GM21526 (cell line): Measurements from ENCODE around the gene ITPKB.
"Not testable (repeated sequence)": the region's sequence is repeated elsewhere in the genome, so short reads cannot be mapped to it uniquely, and the experiment has no call there.

Experiments used
- ATAC-seq: cut with Tn5 transposase; IDR thresholded peaks from one replicate; pipeline ENCODE4 v1.9.1; 2021; ENCODE audit warnings: moderate library complexity; ENCODE audit not compliant: unreplicated experiment, low FRiP score

The ITPKB gene

GRCh38 chr1:226608699-226609505 is 130.2 kb downstream of the ITPKB start:
- peak; percentile 82 for ATAC-seq

DNA sequence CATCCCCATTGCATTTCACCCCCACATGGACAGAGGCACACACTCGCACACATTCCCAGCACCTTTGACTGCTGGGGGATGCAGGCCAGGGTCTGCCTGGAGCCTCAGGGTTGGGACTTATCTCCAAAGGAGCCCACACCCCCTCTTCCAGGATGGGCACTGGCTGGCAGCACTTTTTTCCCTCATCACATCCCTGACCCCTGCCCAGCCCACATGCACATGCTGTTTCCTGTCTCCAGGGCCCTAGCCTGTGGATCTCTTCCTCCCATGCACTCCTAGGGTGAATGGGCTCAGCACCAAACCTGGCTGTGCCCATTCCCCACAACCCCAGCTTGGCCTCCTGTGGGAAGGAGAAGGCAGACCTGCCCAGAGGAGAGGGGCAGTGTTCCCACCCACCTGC is 131.3 kb downstream of the ITPKB start:
- no peak for ATAC-seq

DNA sequence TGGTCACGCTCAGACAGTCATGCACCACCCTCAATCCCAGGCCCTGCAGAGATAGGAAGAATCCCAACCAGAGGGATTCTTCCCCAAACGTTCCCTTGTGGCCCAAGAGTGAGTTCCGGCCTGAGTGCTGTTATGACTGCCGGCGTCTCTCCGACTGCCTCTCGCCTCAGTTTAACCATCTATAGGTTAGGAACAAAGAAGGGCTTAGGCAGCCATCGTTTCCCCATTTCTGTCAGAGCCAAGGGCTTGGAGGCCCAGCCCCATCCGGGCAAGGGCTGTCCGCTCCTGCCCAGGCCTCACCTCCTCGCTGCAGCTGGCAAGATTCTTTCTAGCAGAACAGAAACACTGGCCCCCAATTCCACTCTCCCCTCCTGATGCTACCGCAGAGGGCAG is 131.8 kb downstream of the ITPKB start:
- no peak for ATAC-seq

DNA sequence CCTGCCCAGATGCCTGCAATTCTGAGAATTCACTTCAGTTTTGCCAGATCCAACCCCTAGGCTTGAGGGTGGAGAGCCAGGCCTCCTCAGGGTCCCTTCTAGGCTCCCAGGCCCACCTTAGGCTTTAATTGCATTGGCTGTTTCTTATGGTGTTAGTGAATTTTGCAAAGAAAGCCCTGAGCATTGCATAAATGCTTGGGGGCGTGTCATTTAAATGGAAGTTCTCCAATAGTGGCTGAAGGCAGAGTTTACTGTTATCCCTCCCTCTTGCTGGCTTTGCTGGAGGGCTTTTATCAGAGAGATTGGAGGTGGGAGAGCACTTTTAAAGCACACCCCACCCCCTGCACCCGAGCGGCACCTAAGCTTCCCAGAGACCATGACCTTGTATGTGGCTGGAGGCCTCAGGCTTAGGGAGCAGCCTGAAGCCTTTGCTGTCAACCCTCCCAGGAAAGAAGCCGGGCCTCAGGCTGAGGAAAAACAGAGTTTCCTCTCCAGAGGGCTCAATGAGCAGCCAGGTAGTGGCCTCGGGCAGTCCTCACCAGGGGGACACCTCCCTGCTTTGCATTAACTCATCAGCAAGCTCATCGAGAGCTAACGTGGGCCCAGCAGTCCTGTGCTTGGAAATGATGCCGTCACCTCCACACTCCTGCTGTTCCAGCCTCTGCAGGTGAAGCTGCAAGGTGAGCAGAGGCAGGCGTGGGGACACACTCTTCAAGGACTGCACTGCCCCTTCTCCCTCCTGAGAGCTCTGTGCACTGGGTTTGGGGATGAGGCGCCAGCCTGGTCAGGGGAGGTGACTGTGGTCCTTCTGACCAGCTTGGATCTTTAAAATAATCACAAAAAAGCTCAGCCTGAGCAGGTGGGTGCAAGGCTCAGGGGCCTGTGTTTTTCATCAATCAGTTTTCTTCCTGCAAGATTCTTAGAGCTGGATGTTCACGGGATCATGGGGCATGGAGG is 132.5 kb downstream of the ITPKB start:
- no peak for ATAC-seq

DNA sequence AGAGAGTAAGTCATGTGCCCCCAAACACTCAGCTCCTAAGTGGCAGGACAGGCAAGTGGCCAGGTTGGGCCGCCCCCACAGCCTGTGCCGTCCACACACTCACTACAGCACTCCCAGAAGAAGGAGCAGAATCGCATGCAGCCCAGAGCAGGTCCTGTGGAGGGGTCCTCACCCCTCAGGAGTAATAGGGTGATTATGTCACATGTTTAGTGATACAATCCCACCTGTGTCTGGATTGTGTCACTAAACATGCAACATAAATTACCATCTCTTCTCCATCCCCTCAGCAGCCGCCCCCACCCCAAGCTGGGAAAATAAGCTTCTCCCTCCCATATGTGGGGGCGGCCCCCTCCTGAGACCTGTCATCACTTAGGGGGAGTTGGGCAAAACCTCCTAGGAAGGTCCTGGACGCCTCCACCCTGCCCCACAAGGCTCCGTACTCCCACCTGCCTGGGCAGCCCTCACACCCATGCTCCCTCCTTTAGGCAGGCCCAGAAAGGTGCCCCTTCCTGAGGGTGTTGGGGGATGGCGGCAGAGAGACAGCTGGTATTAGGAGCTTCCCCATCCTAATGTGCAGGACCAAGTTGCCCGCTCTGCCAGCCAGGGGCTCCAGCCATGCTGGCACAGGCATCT is 133.6 kb downstream of the ITPKB start:
- ATAC-seq, result no peak

DNA sequence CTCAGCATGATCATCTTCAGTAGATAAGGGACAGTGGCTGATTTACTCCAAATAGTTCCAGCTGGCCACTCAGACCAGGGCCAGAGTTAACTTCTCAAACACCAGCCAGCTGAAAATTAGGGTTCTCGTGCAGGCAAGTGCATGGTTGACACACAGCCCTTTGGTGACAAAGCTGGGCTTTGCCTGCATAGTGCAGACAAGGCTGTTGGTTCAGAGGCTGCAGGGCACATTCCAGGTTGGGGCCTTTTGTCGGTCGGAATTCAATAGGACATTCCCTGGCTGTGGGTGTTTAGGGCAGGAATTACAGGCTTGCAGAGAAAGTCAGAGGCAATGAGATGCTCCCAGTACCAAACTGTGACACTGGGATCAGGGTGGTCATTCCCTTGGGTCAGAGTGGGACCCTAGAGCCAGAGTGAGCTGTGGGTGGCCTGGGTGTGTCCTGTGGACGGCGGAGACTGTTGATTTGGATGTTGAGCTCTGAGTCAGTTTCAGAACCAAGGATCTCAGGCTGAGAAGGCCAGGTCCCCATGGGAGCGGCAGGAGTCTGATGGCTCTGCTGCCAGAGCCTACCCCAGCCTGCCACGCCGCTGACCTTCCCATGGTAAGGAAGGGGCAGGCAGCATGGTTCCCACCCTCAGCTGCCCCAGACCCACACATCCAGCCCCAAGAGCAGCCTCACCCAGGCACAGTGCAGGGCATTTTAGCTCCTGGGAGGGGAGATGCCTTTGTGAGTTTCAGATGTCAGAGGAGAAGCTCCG is 134.3 kb downstream of the ITPKB start:
- no peak for ATAC-seq

DNA sequence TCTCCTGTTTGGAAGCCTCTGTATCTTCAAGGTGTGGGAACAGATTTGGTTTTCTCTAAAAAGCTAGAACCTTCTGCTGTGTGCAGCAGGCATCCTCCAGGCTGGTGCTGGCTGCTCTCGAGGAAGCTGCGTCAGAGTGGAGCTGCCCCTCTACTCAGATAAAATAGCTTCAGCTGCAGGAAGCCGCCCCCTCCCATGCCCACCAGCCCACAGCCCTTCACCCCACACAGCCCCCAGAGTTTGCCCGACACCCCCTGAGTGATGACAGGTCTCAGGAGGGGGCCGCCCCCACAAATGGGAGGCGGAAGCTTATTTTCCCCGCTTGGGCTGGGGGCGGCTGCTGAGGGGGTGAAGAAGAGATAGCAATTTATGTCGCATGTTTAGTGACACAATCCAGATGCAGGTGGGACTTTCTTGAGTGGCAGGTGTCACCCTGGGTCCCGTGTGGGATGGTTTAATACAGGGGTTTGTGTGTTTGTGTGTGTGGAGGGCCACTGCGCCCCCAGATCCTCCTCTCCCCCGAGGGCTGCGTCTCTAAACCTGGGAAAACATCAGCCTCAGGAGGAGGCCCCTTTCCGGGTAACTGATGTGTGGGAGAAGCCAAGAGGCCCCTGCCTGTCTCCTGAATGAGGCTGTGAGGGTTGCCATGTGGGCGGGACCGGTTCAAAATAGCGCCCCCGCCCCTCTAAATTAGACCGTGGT is 135.1 kb downstream of the ITPKB start:
- ATAC-seq, result no peak

DNA sequence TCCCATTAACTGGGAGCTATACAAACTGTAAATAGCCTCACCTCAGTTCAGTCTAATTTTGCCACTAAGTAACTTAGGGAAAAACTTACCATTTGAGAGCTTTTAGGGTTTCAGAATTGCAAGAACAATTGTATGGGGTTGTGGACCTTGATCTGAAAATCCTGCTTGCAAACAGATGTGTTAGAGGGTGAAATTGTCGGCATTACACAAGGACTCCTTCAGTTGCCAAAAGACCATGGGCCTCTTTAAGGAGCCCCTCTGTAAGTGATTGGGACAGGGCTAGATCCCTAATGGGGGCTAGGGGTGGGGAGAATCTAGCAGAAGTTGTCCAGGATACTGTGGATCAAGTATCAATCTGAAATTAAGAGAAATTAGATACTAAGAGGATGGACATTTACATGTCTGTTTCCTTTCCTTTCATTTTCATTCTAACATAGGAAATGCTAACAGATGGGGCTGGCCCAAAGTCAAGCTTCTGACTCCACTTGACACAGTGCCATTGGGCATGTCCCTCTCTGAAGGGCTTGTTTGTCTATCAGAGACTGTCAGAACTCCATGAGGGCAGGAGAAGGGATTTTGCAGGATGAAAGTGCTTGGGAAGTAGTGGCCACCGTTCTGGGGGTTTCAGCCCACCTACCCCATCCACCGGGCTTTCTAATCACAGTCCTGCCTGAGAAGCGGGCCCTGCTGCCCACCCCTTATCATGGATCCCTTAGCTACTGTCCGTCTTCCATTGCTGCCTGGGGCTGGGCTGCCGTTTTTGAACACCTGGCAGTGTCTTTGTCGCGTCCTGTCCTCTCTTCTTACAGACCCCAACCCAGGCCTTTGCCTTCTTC is 135.8 kb downstream of the ITPKB start:
- no peak for ATAC-seq

DNA sequence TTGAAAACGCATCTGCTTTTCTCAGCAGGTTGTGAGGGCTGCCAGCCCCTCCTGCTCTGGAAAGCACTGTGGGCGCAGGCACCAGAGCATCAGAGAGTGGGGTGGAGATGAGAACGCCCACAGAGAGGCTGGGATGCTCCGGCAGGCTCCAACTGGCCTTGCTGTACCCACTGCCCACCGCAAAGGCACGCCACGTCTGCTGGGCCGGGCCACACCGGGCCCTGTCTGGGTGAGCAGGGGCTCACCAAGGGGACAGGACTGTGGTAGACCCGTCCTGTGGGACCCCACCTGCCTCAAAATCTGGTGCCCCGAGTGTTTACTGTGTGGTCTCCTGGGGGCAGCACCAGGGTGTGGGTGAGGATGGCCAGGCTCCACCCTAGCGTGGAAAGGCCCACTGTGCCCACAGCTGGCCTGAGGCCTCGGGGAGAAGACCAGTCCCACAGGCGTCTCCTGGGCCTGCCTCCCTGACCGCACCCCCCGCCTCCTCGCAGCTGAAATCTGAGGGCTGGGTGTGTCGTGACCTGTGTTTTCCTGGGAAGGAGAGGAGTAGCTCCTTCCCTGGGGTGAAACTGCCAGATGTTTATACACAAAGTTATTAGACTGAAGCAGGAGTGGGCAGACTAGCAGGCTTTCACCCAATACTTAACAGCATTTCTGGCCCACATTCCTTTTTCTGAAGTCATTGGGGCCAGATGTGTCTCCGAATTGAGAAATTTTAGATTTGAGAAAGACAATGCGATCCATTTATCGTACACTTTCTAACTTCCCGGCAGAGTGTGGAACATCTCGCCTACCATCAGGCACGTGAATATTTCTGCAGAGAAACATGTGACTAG is 136.7 kb downstream of the ITPKB start:
- no peak for ATAC-seq

DNA sequence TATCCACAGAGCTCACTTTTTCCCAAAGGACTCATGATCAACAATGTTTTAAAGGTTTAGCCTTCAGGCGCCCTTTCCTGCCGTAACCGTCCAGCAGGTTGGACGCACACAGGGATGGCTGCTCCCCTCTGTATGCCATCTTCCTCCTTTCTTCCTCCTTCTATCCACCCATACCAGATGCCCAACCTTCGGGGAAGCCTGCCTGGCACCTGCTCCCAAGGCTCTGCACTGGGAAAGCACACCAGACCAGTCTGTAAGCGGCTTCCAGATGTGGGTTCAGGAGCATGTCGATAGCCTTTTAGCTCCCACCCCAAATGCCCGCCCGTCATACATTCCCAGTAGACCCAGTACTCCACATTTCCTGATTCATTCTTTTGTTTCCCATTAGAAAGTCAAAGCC is 137.6 kb downstream of the ITPKB start:
- ATAC-seq, result no peak

DNA sequence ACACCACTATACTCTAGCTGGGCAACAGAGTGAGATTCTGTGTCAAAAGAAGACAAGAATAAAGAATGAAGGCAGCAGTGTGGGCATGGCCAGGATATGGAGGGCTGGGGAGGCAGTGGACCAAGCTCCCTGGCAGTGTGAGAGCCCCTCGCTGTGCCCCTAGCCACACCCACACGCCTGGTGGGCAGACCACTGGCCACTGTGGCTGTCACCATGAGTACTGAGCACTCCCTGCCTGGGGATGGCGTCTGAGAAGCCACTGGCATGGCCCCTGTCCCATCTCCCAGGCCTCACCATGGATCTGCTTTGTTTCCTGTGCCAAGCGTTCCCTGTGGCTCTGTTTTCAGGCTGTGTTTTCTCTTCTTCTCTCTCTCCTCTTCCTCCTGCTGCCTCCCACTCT is 138.8 kb downstream of the ITPKB start:
- ATAC-seq, result no peak

- ATAC-seq, result no peak
These were observed 139.3 kb downstream of the ITPKB start for GRCh38 chr1:226599636-226600238.

GRCh38 chr1:226598955-226599354 is 140.1 kb downstream of the ITPKB start:
- ATAC-seq, result not testable (repeated sequence)

DNA sequence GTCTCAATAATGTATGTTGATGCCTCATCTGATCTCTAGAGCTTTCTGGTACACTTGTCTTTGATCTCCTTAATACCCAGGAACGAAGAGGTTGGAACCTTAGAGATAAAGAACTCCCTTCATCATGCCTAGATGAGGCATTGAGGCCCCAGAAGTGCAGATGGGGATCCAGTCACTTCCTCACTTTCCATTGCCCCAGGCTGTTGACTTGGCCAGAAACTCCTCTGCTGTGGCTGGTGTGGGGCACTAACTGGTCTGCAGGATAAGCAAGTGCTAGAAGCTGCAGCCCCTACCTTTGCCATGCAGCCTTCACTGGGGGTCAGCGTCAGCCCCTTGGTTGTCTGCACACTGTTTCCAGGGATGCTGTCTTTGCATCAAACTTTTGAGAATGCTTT is 140.6 kb downstream of the ITPKB start:
- no peak for ATAC-seq

- ATAC-seq, result no peak
These were observed 141.2 kb downstream of the ITPKB start for GRCh38 chr1:226597616-226598454.

- ATAC-seq, result no peak
These were observed 142.4 kb downstream of the ITPKB start for GRCh38 chr1:226596531-226597165.
